Transverse colon (tissue), 4 donors: Measurements from ENCODE around the gene LGR6.

Experiments used
- CTCF ChIP-seq, 5 experiments: fragments of 200-600 bp in 3 of 5; fragments of 450-650 bp in 2 of 5; sonication (generic) in 3 of 5; IDR thresholded peaks; 1 replicate in 2 of 5; 2 replicates in 3 of 5; pipeline ENCODE4 v1.5.1; 2016 to 2017; ENCODE audit warnings: antibody characterized with exemption in 5 of 5, inconsistent platforms in 3 of 5, mild to moderate bottlenecking in 2 of 5, moderate library complexity in 1 of 5
- EP300 ChIP-seq: sonication (generic); formaldehyde crosslinking; IDR thresholded peaks from one replicate; pipeline ENCODE4 v1.6.1; 2017; ENCODE audit warnings: antibody characterized with exemption, low read depth
- POLR2AphosphoS5 ChIP-seq, 3 donors: sonication (generic); formaldehyde crosslinking; IDR thresholded peaks; one replicate each; pipeline ENCODE4 v1.6.1; 2016; ENCODE audit warnings: antibody characterized with exemption in 3 of 3

GRCh38 chr1:202241376-202242079 is 47.9 kb downstream of the LGR6 start:
- TF ChIP-seq CTCF (IDR thresholded peaks at IDR 0.05) (no peak), POLR2AphosphoS5 (IDR thresholded peaks at IDR 0.05) (no peak), EP300 (no peak)
